GM19372 (cell line): ENCODE results near the gene ARHGEF4.

Experiments used
- ATAC-seq: cut with Tn5 transposase; IDR thresholded peaks from one replicate; pipeline ENCODE4 v1.9.1; 2021; ENCODE audit warnings: mild to moderate bottlenecking, low read depth, moderate library complexity; ENCODE audit not compliant: unreplicated experiment

ARHGEF4 gene

DNA sequence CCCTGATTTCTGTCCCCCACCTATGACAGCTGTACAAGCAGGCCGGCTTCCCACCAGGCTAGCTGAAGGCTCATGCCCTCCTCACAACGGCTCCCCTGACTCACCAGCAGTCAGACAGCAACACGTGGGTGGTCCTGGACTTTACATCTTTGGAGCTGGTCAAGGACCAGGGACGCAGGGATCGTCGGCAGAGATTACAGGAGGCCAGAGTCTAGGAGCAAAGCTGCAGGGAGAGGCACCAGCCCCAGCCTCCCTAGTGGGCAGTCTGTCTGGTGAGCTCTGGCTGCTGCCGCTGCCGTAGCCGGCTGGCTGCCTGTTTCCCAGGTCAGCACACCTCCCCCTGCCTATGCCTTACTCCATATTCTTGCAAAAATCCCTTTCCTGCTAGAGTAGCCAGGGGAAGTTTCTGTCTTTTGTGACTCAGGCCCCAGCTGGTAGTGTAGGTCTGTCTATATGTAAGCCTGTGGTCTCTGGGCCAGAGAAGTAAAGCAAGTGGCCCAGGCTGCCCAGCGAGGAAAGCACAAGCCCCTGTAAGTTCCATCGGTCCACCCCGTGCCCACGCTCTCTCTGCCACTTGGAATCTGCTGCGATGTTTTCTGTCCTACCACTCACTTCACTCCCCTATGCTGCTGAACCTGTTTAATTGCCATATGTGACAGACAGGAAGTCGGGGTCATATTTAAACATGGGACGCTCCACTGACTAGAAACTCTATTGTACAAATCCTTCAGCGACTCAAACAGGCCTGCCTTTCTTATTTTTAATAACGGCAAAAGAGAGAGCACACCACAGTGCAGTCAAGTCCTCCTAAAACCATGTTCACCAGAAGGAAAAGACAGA is 2.4 kb upstream of the ARHGEF4 start:
- no peak for ATAC-seq

DNA sequence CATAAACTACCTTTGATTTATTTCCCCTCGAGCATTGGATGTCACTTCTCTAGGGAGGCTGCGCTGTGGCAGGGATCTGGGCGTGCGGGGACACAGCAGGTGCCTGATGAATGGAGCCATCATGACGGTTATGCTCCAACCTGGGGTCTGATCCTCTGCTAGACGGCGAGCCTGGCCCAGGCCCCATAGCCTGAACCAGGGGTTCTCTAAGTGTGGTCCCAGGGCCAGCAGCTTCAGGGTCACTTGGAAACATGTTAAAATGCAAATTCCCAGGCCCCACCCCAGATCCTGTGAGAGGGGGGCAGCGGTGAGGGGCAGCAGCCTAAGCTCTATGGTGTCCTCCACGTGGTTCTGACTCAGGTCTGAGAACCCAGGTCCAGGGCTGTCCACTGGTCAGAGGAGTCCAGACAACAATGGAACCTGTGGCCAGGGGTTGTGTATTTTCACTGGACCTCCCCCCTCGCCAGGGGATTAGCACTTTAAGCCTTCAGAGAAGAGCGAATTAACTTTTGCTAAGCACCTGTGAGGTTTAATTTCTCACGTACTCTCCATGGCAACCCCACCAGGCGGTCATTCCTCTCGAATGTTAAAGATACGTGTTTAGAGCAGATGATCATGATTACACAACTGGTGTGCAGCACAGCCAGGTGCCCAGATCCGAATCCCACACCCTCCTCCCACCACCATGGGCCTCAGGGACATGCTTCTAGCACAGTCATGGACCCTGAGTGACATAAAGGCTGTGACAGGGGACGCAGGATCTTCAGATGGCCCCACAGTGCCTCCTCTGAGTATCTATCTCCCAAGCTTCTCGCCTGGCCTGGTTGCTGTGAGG is 1.6 kb upstream of the ARHGEF4 start:
- no peak for ATAC-seq

DNA sequence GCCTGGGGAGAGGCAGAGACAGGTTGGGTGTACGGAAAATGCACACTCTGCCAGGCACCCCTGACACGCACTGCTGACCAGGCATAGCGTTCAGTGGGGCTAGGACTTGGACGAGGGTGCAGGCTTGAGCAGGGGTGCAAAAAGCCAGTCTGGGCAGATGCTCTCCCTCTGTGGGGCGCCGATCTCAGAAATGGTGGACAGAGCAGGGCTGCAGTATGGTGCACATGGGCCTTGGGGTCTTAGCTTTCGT is 1.0 kb upstream of the ARHGEF4 start:
- ATAC-seq = no peak

DNA sequence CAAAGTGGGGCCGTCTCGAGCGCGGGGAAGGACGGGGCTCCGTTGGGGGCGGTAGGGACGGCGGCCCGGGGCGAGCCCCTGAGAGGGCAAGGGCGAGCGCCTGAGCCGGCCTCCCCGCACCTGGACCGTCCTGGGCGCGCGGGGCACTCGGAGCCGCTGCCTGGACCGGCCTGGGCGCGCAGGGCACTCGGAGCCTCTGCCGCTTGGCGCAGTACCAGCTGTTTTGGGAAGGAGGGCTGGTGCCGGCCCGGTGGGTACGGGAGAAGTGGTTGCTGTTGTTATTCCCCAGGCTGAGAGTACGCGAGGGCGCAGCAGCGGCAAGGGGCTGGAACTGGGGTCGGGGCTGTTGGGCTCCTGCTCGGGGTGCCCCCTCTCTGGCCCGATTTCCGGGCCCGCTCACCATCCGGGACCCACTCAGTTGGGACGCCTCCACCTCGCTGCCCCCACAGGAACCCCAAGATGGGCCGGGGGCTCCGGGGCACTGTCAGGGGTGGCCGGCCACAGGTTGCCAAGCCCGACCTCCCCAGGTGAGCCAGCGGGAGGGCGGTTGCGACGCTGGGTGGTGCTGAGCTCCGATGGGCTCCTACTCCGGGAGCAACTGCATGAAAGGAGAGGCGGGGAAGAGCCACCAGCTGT is 579 bp downstream of the ARHGEF4 start:
- no peak for ATAC-seq

DNA sequence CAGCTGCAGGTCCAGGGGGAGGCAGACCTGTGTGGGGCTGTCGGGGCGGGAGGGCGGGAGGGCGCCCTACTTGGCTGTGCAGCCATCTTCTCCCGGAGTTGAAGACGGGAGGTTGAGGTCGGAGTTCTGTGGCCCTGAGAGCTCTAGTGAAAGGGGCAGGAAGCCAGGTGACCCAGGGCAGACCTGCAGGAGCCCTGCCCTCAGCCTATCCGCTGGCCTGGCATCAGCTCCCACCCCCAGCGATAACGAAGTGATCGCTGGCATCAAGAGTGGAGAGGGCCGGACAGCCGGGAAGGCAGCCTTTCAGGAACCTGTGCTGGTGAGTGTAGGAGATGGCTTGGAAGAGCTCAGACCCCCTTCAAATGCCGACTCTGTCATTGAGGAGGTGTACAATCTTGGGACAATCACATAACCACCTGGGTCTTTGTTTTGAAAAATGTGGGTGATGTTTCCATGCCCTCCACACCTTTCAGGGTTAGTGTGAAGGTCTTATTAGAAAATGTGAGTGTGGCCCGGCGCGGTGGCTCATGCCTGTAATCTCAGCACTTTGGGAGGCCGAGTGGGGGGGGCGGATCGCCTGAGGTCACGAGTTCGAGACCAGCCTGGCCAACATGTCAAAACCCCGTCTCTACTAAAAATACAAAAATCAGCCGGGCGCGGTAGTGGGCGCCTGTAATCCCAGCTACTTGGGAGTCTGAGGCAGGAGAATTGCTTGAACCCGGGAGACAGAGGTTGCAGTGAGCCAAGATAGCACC is 1.3 kb downstream of the ARHGEF4 start:
- ATAC-seq = no peak

DNA sequence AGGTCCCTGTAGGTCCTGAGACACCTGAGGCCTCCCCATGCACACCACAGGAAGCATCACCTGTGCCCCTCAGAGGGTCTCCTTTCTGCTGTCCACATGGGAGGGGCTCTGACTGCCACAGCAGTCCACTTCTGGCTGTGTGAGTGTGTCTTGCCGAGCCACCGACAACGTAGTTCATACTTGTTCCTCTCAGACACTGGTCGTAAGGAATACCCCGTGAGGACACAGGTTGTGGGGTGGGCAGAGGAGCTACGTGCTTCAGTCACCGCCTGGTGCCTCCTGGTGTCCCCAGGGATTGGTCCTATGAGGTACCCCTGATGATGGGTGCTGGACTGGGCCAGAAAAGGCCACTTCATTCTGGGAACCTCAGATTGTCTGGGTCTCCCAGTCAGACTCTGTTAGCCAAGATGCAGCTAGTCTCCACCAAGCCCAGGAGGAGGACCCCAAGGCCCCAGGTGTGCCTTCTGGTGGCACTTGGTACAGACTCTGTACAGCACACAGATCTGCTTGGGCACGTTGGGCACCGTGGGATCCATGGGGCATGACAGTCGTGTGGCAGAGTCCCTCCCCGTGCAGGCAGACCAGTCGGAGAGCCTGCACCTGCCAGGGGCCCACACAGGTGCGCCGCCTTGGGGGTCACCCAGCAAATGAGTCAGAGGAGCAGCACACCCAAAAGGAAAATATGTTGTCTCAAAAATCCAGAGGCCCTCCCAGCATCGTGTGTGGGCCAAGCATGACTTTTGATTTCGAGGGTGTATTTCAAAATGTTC is 2.5 kb downstream of the ARHGEF4 start:
- ATAC-seq = no peak

DNA sequence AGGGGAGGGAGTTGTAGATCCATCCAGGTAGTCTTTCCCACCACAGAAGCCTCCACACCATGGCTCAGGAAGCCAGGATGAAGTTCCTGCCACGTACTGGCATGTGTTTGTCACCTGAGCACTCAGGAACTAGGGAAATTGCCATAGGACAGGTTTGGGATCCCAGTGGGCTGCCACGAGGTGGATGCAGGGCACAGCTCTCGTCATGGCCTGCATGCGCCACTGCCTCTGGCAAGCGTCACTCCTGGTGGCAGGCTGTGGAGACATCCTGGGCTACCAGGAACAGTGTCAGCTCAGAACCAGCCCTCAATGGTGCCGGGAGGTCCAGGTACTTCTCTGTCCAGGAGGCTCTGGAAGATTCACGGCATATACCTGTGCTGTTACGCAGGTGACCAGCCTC is 3.8 kb downstream of the ARHGEF4 start:
- no peak for ATAC-seq

DNA sequence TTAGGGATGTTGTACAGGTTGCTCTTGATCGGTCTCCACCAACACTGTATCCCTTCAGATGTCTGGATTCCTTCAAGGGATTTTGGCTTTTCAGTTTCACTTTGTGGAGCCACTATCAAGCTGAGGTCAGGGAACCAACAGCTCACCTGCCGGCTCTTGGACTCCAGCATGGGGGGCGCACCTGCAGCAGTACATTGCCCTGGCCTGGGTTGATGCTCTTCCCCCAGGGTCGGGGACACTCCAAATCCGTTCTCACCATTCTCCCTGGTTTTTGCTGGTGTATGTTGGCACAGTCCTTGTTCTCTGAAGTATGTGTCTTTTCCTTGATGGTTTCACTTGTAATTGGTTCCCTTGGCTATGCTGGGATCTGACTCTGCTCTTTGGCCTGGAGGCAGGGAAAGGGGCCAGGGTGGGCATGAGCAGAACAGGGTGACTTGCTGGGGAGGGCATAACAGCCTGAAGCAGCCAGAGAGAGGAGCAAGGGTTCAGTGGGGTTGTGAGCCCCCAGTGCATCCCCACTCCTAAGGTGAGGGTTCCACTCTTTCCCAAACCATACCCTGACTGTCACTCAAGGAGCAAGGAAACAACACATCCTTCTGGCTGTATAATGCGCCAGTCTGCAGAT is 5.1 kb downstream of the ARHGEF4 start:
- ATAC-seq = no peak

DNA sequence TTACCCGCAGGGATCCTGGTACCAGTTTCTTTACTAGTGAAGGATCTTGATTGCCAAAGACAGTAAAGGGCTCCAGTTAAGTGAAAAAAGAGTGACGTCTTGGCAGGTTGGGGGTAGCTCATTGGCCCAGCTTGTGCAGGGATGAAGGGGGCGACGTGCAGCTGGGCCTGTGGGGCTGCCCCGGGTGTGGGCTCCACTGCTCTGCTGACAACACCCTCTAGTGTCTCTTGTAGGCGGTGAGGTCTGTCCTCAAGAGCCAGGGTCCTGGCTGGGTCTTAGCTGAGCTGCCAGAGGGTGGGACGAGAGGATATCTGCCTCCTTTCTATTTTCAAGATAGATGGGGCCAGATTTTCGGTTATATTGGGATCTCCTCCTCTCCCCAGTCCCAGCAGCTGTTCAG is 6.1 kb downstream of the ARHGEF4 start:
- no peak for ATAC-seq

DNA sequence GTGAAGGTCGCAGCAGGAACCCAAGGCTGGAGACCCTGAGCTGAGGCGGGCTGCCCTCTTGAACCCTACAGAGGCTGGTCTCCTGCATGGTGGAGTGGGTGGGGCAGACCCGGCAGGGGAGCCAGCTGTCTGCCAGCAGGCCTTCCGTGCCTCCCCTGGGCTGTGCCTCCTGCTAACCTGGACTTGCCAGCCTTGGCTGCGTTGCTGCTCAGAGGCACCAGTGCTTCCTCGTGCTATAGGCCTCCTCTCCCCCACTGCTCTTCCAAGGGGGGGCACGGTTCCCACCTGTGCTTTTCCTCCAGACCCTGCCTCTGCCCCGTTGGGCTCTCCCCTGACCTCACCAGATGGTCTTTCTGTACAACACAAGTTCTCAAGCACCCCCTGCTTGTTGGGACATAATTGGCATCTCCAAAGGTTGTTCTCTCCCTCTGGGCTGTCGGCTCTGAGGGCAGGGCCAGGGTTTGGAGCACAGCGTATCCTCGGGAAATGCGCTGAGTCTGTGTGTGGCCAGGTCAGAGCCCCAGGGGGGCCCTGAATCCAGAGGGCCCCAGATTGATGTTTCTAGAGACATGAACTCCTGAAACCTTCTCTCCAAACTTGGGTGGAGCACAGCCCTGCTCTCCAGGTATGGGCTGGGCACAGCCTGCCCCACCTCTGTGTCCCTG is 6.7 kb downstream of the ARHGEF4 start:
- no peak for ATAC-seq

DNA sequence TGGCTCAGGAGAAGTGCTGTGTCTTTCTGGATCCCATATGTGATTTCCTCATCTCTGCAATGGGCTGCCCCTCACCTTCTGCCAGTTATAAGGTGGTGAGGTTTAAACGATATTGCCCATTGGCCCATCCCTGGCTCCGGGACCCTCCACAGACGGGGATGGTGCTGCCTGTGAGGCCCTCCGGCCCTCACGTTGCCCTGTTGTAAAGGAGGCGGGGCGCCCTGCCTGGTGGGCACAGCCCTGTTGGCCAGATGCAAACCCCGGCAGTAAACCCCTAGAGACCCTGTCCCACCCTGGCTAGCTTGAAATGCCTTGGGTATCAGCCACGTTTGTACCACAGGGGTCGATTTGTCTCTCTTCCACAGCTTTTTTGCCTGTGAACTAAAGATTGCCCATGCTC is 7.4 kb downstream of the ARHGEF4 start:
- ATAC-seq = no peak

DNA sequence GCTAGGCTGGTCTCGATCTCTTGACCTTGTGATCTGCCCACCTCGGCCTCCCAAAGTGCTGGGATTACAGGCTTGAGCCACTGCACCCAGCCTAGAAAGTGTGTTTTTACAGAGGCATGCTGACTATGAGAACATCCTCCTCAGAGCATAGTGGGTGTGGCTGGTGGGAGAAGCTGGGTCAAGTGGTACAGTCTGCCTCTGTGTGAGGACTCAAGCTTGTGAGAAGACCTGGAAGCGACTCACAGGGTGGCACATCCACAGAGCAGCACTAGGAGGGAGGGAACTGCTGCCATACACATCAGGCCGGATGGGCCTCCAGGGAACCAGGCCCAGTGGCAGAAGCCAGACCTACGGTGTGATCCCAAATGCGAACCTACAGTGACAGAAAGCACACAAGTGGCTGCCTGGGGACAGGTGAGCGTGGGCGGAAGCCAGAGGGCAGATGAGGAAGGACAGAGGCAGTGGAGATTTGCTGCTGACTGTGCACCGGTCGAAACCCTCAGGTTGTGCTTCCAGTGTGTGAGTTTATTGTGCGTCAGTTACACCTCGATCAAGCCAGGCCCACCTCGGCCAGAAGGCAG is 8.9 kb downstream of the ARHGEF4 start:
- no peak for ATAC-seq

DNA sequence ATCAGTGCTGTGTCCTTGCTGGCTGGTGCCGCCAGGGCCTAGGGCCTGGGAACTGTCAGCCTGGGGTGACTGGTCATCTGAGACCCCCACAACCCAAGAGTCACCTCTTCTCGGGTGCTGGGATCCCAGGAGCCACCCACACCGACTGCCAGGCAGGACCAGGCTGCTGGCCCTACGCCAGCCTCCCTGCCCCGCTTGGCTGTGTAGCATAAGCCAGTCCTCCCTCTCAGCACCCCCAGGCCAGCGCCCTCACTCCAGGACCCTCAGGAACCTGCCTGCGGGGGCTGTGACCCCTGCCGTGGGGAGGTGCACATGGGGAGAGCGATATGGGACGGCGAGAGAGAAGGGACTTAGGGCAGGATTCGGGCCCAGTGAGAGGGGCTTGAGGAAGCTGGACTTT is 9.5 kb downstream of the ARHGEF4 start:
- no peak for ATAC-seq

DNA sequence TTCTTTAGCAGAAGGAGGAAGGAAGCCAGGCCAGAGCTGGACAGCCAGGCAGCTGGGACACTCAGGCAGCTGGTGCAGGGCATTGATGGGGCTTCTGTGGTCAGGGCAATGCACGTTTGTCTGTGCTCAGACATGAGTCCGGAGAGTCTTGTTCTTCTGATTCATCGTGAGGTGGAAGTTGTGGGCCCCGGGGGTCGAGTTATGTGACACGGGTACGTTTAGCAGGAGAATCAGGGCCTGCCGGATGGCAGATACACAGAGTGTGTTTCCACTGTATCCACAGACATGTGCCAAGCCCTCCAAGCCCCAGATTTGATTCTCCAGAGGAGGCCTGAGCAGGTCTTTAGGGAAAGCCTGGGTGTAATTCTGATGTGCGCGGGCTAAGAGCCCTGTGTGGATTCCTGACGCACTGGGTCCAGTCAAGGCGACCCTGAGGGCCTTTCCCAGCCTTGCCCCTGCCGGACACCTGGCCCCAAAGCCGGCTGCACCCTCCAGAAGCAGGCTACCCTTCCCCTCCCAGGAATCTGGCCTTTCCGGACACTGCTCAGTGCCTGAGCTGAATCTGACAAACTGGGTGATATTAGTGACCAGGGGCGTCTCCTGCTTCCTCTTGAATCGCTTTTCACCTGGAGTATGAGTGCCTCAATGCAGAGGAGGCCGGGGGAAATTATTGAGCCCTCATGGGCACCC is 10.1 kb downstream of the ARHGEF4 start:
- no peak for ATAC-seq

DNA sequence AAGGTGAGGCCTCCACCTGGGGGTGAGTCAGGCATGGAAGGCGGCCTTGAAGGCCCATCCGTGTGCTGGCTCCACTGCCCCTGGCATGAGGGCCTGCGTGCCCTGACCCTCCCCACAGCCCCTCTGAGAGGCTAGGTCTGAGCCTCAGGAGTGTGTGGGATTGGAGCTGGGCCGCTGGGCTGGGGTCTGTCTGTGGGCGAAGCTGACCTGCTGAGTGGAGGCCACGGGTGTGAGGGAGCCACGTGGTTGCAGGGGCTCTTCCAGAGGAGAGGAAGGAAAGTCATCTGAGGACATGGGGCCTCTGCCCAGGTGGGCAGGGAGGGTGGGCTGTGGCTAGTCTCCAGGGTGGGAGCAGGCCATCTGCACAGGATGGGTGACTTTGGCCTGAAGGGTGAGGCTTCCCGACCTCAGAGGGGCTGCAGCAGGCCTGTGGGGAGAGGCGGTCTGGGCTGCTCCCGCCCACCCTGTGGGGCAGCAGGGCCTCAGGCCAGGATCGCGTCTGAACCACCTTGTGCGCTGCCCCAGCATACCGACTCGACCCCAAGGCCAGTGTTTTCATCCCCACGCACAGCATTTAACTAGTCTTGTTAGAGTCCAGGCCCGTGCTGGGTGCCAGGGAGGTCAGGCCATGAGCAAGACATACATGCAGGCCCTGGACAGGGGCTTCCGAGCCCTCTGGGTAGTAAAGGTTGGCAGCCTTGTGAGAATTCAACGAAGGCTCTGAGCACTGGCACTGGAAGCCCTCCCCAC is 11.2 kb downstream of the ARHGEF4 start:
- ATAC-seq = no peak

DNA sequence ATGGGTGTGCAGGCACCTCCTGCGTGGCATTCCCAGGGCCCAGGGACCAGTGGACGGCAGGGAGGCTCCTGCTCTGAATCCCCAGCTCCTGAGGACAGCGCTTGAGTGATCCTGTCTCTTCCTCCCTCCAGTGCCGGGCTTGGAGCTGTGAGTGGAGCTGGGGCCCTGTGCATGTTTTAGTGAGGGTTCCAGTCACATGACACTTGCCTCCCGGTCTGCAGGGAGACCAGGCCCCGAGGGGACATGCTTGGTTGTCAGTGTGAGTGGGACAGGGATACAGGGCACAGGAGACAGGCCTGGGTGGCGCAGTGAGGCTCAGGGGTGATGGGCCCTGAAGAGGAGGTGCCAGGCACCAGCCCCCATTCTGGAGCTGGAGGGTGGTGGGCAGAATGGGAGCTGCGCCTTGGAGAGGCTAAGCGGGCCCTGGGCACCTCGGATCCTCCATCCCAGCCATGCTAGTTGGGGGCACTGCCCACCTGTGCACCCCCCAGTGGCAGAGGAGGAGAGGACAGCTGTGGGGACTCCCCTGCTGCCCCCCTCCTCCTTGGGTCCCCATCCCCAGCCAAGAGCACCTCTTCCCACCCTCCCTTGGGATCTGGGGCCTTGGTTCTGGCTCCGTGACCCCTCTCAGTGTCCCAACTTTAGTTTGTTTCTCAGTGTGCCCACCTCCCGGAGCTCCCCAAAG is 12.0 kb downstream of the ARHGEF4 start:
- no peak for ATAC-seq
